SK-N-SH (cell line): ENCODE results near the gene A4GALT.

ENCODE experiments used
- EP300 ChIP-seq, 2 experiments: IDR thresholded peaks; 2 replicates each; pipeline versions ENCODE4 v1.4.0 to v1.6.1; 2012; ENCODE audit warnings: borderline replicate concordance in 1 of 2, low read depth in 1 of 2, low read length in 1 of 2
- RFX5 ChIP-seq: IDR thresholded peaks from 2 replicates; pipeline ENCODE4 v1.6.1; 2012; ENCODE audit warnings: mild to moderate bottlenecking, improper control_type of control experiment, low read length
- TF ChIP-seq, protein P1 (sequence below): fragments of 200-600 bp; sonication (generic); IDR thresholded peaks from 2 replicates; pipeline ENCODE4 v1.6.1; 2017; ENCODE audit warnings: antibody characterized with exemption, mild to moderate bottlenecking, moderate library complexity

DNA sequence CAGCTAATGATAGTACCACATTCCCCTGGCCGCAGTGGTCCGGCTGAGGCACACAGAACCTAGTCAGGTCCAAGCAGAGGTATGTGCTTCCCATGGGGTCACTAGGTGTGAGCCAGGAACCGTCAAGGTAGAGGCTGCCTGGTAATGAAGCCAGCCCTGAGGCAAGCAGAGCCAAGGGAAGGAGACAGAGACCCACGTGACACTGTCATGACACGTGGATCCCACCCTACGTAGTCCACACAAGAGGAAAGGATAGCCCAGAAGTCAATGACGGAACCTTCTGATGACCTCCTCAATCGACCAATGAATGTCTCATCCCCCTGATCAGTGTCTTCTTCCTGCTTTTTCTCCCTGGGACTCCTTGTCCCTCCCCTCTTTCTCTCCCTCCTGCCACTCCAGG is 19.0 kb downstream of the A4GALT start:
- TF ChIP-seq EP300 (IDR thresholded peaks at IDR 0.05; ENCODE audit: borderline replicate concordance in 1 of 2, low read depth in 1 of 2, low read length in 1 of 2) (no peak), RFX5 (no peak)
- TF ChIP-seq, protein P1, sequence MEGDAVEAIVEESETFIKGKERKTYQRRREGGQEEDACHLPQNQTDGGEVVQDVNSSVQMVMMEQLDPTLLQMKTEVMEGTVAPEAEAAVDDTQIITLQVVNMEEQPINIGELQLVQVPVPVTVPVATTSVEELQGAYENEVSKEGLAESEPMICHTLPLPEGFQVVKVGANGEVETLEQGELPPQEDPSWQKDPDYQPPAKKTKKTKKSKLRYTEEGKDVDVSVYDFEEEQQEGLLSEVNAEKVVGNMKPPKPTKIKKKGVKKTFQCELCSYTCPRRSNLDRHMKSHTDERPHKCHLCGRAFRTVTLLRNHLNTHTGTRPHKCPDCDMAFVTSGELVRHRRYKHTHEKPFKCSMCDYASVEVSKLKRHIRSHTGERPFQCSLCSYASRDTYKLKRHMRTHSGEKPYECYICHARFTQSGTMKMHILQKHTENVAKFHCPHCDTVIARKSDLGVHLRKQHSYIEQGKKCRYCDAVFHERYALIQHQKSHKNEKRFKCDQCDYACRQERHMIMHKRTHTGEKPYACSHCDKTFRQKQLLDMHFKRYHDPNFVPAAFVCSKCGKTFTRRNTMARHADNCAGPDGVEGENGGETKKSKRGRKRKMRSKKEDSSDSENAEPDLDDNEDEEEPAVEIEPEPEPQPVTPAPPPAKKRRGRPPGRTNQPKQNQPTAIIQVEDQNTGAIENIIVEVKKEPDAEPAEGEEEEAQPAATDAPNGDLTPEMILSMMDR, result no peak
